Measurements from ENCODE around the gene VKORC1L1. TPM values are rescaled to one million over a fixed set of nuclear protein-coding genes. Genes with fewer than 3 reads are reported as not detected.

VKORC1L1 gene
- total and polyA plus RNA-seq, 2 donors (not counting 3 experiments of a cell fraction or from before 2014, with no cell fraction given), result 14.5 to 36.7 TPM

- peak overlapping the region; percentile 10 for H3K27ac ChIP-seq (ENCODE audit: insufficient read depth, low read depth, low read length)
- peaks cover 9% of the 10 kb centered on the region for H3K4me1 ChIP-seq (ENCODE audit: control insufficient read depth, extremely low read depth, insufficient read depth, low read length)
- no peaks in the 10 kb centered on the region for H3K9me3 ChIP-seq (replicated peaks; ENCODE audit: control insufficient read depth, insufficient read depth, low read length)
- peak overlapping the region; percentile 71 for H3K9ac ChIP-seq (replicated peaks; ENCODE audit: extremely low read depth, insufficient read depth, low read length)
- no peak overlapping the region for H2AFZ ChIP-seq (ENCODE audit: low read depth, low read length)
- TF ChIP-seq FOS (IDR thresholded peaks at IDR 0.05; ENCODE audit: borderline replicate concordance, insufficient read depth, low read length) (no peak), JUN (IDR thresholded peaks at IDR 0.05; ENCODE audit: borderline replicate concordance, insufficient read depth, insufficient read length, low read depth) (no peak), POLR2A (IDR thresholded peaks at IDR 0.05; ENCODE audit: low read depth, low read length) (no peak), CTCF (IDR thresholded peaks at IDR 0.05; ENCODE audit: extremely low read depth in 1 of 2, insufficient read depth in 1 of 2, low read depth in 1 of 2, low read length in 2 of 2) (no peak), EZH2 (IDR thresholded peaks at IDR 0.05; ENCODE audit: borderline replicate concordance, low read depth, low read length, severe bottlenecking) (no peak), GATA2 (IDR thresholded peaks at IDR 0.05; ENCODE audit: insufficient read depth, insufficient read length, low read depth, low read length) (no peak), POLR2AphosphoS5 (IDR thresholded peaks at IDR 0.05; ENCODE audit: insufficient read depth, low read depth, low read length) (no peak), MYC (IDR thresholded peaks at IDR 0.05; ENCODE audit: low read depth, low read length) (no peak)
- TF ChIP-seq, protein P1, sequence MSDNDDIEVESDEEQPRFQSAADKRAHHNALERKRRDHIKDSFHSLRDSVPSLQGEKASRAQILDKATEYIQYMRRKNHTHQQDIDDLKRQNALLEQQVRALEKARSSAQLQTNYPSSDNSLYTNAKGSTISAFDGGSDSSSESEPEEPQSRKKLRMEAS (IDR thresholded peaks at IDR 0.05; ENCODE audit: insufficient read depth, insufficient read length), result no peak
- H3K4me3 ChIP-seq (replicated peaks in 1 of 3; ENCODE audit: insufficient read depth in 1 of 3, low read depth in 1 of 3, low read length in 3 of 3), result peak overlapping the region in 2 of 3 experiments; percentile 6 to 69
- ChIA-PET POLR2A (interaction anchor here (0.9 kb wide), 1 partner anchor 28 kb away, joined by 6 read pairs; no protein-coding TSS in a partner anchor), CTCF (no interaction called here)
- H3K79me2 ChIP-seq (ENCODE audit: control insufficient read depth, insufficient read depth, low read length), result peaks cover 18% of the 10 kb centered on the region
- intact Hi-C loops (cut with micrococcal nuclease) (loop anchor here (10.0 kb wide), 1 partner anchor 236 kb away; no protein-coding TSS in a partner anchor), dilution Hi-C loops (cut with MboI; ENCODE audit: extremely low pct_ligation_motif_present, low sequenced_read_pairs) (no loop called here)
- BruUV-seq (replicated peaks), result TSS peak; percentile 15
- no peaks in the 10 kb centered on the region for H3K27me3 ChIP-seq (ENCODE audit: control insufficient read depth in 2 of 2, insufficient read depth in 2 of 2, low read length in 2 of 2)
- peak; percentile 16 for DNase-seq (ENCODE audit: low read depth, low spot score)
- peak overlapping the region; percentile 45 for H3K4me2 ChIP-seq (ENCODE audit: insufficient read depth, low read length)
- H3K9me1 ChIP-seq (replicated peaks; ENCODE audit: control insufficient read depth, extremely low read depth, insufficient read depth, low read length), result no peaks in the 10 kb centered on the region
- H4K20me1 ChIP-seq (replicated peaks; ENCODE audit: control insufficient read depth, extremely low read depth, insufficient read depth, low read length), result no peaks in the 10 kb centered on the region
- no peaks in the 10 kb centered on the region for H3K36me3 ChIP-seq (ENCODE audit: control insufficient read depth in 2 of 2, extremely low read depth in 1 of 2, insufficient read depth in 2 of 2, low read length in 2 of 2)
- peak; percentile 82 for FAIRE-seq
Measured at GRCh38 chr7:65980478-65981250, 107.8 kb downstream of the VKORC1L1 start.

All from endothelial cell of umbilical vein (primary cell).